Adrenal gland (tissue), 12 donors: ENCODE data around the gene OR10A3. TPM values are rescaled to one million over a fixed set of nuclear protein-coding genes. Genes with fewer than 3 reads are reported as not detected.

Source experiments
- DNase-seq, 7 donors: peaks; one replicate each; pipeline ENCODE4 v3.0.0-alpha.2; 2019 to 2020
- H3K27ac ChIP-seq, 5 donors: fragments of 200-600 bp; sonication (generic) in 4 of 5; 1 replicate in 3 of 5; 2 replicates in 2 of 5; pipeline versions ENCODE4 v1.5.1 to v1.8.0; 2016 to 2020; ENCODE audit warnings: mild to moderate bottlenecking in 1 of 5
- H3K27me3 ChIP-seq: fragments of 200-600 bp; 2 replicates; pipeline ENCODE4 v1.8.0; 2021
- H3K36me3 ChIP-seq, 2 donors: fragments of 200-600 bp; replicated peaks in 1 of 2; 1 replicate in 1 of 2; 2 replicates in 1 of 2; pipeline versions ENCODE4 v1.5.1 to v1.8.0; 2018 to 2022
- H3K4me1 ChIP-seq, 2 donors: fragments of 200-600 bp; replicated peaks in 1 of 2; 1 replicate in 1 of 2; 2 replicates in 1 of 2; pipeline versions ENCODE4 v1.5.1 to v1.8.0; 2018 to 2021
- H3K4me3 ChIP-seq, 4 donors: fragments of 200-600 bp; sonication (generic) in 3 of 4; one replicate each; pipeline ENCODE4 v1.5.1; 2016 to 2018
- H3K9me3 ChIP-seq, 3 donors: fragments of 200-600 bp; sonication (generic) in 1 of 3; replicated peaks in 1 of 3; 1 replicate in 2 of 3; 2 replicates in 1 of 3; pipeline versions ENCODE4 v1.5.1 to v1.8.0; 2016 to 2021
- CTCF ChIP-seq, 6 experiments: fragments of 450-650 bp in 4 of 6; fragments of 200-600 bp in 2 of 6; sonication (generic) in 1 of 6; IDR thresholded peaks; 1 replicate in 5 of 6; 2 replicates in 1 of 6; pipeline versions ENCODE4 v1.5.1 to v1.8.0; 2016 to 2021; ENCODE audit warnings: antibody characterized with exemption in 6 of 6, mild to moderate bottlenecking in 2 of 6, moderate library complexity in 1 of 6
- POLR2A ChIP-seq, 2 donors: fragments of 450-650 bp; IDR thresholded peaks; one replicate each; pipeline ENCODE4 v1.6.1; 2017; ENCODE audit warnings: antibody characterized with exemption in 2 of 2, mild to moderate bottlenecking in 2 of 2, moderate library complexity in 1 of 2
- WGBS, 4 donors: extraction: QIAGEN DNeasy Blood & Tissue Kit in 2 of 4; methylation state at CpG; one replicate each; pipeline versions ENCODE4 v1.1.5 to v1.1.7; 2013 to 2017; 5-methylcytosine and 5-hydroxymethylcytosine counted together
- intact Hi-C, 2 donors: fragments of 100-400 bp; cut with DNase I; formaldehyde crosslinking; loops; one replicate each; pipeline versions ENCODE4 v1.14.1 to v1.15.0; 2022 to 2023
- polyA plus RNA-seq, 3 donors: library from polyadenylated mRNA; stranded (reverse); fragments of 200-250 nt in 2 of 3; fragments of 350-450 nt in 1 of 3; fragmentation: Illumina TruSeq in 1 of 3; extraction: RNeasy Lipid Tissue Mini Kit (QIAGEN cat#74804) in 1 of 3; gene quantifications; one replicate each; pipeline ENCODE4 v1.2.3, GENCODE V29; 2013 to 2014
- total RNA-seq, 9 donors: library from RNA; depleted of rRNA in 4 of 9; stranded (reverse); fragments of >200 nt in 4 of 9; fragments of 120-200 nt in 1 of 9; fragmentation: NEBNext Ultra II Directional in 1 of 9; extraction: Animal tissue kit (Norgen Biotek cat#: 25700) in 1 of 9; gene quantifications; one replicate each; pipeline versions ENCODE4 v1.1.0 to v1.2.4, GENCODE V29; 2013 to 2023
- donor health status: healthy with polysubstance abuse.
- donor health status: Bipolar disorder and iron deficiency.
- donor health status: DM: yes; HTN: yes; CAD: no.
- donor health status: DM: no; HTN: no; CAD: no.
- donor health status: DM: no; HTN: no; CAD: no.
- donor health status: DM: yes; HTN: yes; CAD: no.

The OR10A3 gene
- total and polyA plus RNA-seq, 12 donors: not detected

- TF ChIP-seq CTCF (IDR thresholded peaks at IDR 0.05) (no peak), POLR2A (IDR thresholded peaks at IDR 0.05) (no peak)
- Histone ChIP-seq H3K4me3 (no peak overlapping the region), H3K4me1 (no peaks in the 10 kb centered on the region), H3K27ac (no peak overlapping the region), H3K9me3 (no peaks in the 10 kb centered on the region), H3K36me3 (no peaks in the 10 kb centered on the region), H3K27me3 (no peaks in the 10 kb centered on the region)
- intact Hi-C loops: no loop called here
- DNase-seq: no peak
- WGBS, 4 donors: 80 to 88% (median 84%) methylated on average over 5 of the region's 5 CpGs
Measured at GRCh38 chr11:7973011-7973410, 31.5 kb upstream of the OR10A3 start.

GRCh38 chr11:7971846-7972245 is 30.3 kb upstream of the OR10A3 start:
- no peak for DNase-seq
- intact Hi-C loops: no loop called here
- H3K4me1 ChIP-seq: no peaks in the 10 kb centered on the region
- no peak for TF ChIP-seq CTCF (IDR thresholded peaks at IDR 0.05)
- TF ChIP-seq POLR2A (IDR thresholded peaks at IDR 0.05): no peak
- no peak overlapping the region for H3K27ac ChIP-seq
- H3K9me3 ChIP-seq: no peaks in the 10 kb centered on the region
- H3K27me3 ChIP-seq: no peaks in the 10 kb centered on the region
- H3K4me3 ChIP-seq: no peak overlapping the region
- no peaks in the 10 kb centered on the region for H3K36me3 ChIP-seq

GRCh38 chr11:7969756-7970646 is 28.5 kb upstream of the OR10A3 start:
- Histone ChIP-seq H3K27ac (no peak overlapping the region), H3K4me1 (no peaks in the 10 kb centered on the region), H3K4me3 (no peak overlapping the region), H3K27me3 (no peaks in the 10 kb centered on the region), H3K36me3 (no peaks in the 10 kb centered on the region), H3K9me3 (no peaks in the 10 kb centered on the region)
- TF ChIP-seq POLR2A (IDR thresholded peaks at IDR 0.05) (no peak), CTCF (IDR thresholded peaks at IDR 0.05) (no peak)
- 57 to 71% (median 62%) methylated on average over 3 of the region's 3 CpGs for WGBS, 4 donors
- intact Hi-C loops: no loop called here
- no peak for DNase-seq

- intact Hi-C loops: no loop called here
- DNase-seq: no peak
- 45 to 66% (median 56%) methylated on average over 2 of the region's 2 CpGs for WGBS, 4 donors
- TF ChIP-seq POLR2A (IDR thresholded peaks at IDR 0.05): no peak
- TF ChIP-seq CTCF (IDR thresholded peaks at IDR 0.05): no peak
- no peaks in the 10 kb centered on the region for H3K9me3 ChIP-seq
- no peaks in the 10 kb centered on the region for H3K36me3 ChIP-seq
- no peak overlapping the region for H3K4me3 ChIP-seq
- no peaks in the 10 kb centered on the region for H3K27me3 ChIP-seq
- H3K27ac ChIP-seq: no peak overlapping the region
- no peaks in the 10 kb centered on the region for H3K4me1 ChIP-seq
Measured at GRCh38 chr11:7968686-7969085, 27.2 kb upstream of the OR10A3 start.
